ENCODE results near the gene LILRB1. TPM values are rescaled to one million over a fixed set of nuclear protein-coding genes. Genes with fewer than 3 reads are reported as not detected.

The LILRB1 gene
- total and polyA plus RNA-seq, 2 donors (not counting 3 experiments of a cell fraction or from before 2014, with no cell fraction given), result not detected

DNA sequence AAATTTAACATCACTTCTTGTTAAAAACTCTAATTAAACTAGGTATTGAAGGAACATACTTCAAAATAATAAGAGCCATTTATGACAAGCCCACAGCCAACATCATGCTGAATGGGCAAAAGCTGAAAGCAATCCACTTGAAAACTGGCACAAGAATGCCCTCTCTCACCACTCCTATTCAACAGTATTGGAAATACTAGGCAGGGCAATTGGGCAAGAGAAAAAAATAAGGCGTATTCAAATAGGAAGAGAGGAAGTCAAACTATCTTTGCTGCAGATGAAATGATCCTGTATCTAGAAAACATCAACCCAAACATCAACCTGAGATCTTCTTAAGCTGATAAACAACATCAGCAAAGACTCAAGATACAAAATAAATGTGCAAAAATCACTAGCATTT is 15.6 kb upstream of the LILRB1 start:
- Histone ChIP-seq H3K27ac (ENCODE audit: insufficient read depth, low read depth, low read length) (no peak overlapping the region), H4K20me1 (replicated peaks; ENCODE audit: control insufficient read depth, extremely low read depth, insufficient read depth, low read length) (no peaks in the 10 kb centered on the region), H3K4me3 (replicated peaks in 1 of 3; ENCODE audit: insufficient read depth in 1 of 3, low read depth in 1 of 3, low read length in 3 of 3) (no peak overlapping the region), H2AFZ (ENCODE audit: low read depth, low read length) (no peak overlapping the region), H3K9ac (replicated peaks; ENCODE audit: extremely low read depth, insufficient read depth, low read length) (no peak overlapping the region), H3K9me3 (replicated peaks; ENCODE audit: control insufficient read depth, insufficient read depth, low read length) (no peaks in the 10 kb centered on the region), H3K4me1 (ENCODE audit: control insufficient read depth, extremely low read depth, insufficient read depth, low read length) (no peaks in the 10 kb centered on the region), H3K27me3 (ENCODE audit: control insufficient read depth in 2 of 2, insufficient read depth in 2 of 2, low read length in 2 of 2) (no peaks in the 10 kb centered on the region), H3K36me3 (ENCODE audit: control insufficient read depth in 2 of 2, extremely low read depth in 1 of 2, insufficient read depth in 2 of 2, low read length in 2 of 2) (no peaks in the 10 kb centered on the region), H3K4me2 (ENCODE audit: insufficient read depth, low read length) (no peak overlapping the region), H3K79me2 (ENCODE audit: control insufficient read depth, insufficient read depth, low read length) (no peaks in the 10 kb centered on the region), H3K9me1 (replicated peaks; ENCODE audit: control insufficient read depth, extremely low read depth, insufficient read depth, low read length) (no peaks in the 10 kb centered on the region)
- TF ChIP-seq POLR2AphosphoS5 (IDR thresholded peaks at IDR 0.05; ENCODE audit: insufficient read depth, low read depth, low read length) (no peak), POLR2A (IDR thresholded peaks at IDR 0.05; ENCODE audit: low read depth, low read length) (no peak), GATA2 (IDR thresholded peaks at IDR 0.05; ENCODE audit: insufficient read depth, insufficient read length, low read depth, low read length) (no peak), EZH2 (IDR thresholded peaks at IDR 0.05; ENCODE audit: borderline replicate concordance, low read depth, low read length, severe bottlenecking) (no peak), JUN (IDR thresholded peaks at IDR 0.05; ENCODE audit: borderline replicate concordance, insufficient read depth, insufficient read length, low read depth) (no peak), MYC (IDR thresholded peaks at IDR 0.05; ENCODE audit: low read depth, low read length) (no peak), FOS (IDR thresholded peaks at IDR 0.05; ENCODE audit: borderline replicate concordance, insufficient read depth, low read length) (no peak)
- TF ChIP-seq, protein P1, sequence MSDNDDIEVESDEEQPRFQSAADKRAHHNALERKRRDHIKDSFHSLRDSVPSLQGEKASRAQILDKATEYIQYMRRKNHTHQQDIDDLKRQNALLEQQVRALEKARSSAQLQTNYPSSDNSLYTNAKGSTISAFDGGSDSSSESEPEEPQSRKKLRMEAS (IDR thresholded peaks at IDR 0.05; ENCODE audit: insufficient read depth, insufficient read length), result no peak
- TF ChIP-seq, protein P2, sequence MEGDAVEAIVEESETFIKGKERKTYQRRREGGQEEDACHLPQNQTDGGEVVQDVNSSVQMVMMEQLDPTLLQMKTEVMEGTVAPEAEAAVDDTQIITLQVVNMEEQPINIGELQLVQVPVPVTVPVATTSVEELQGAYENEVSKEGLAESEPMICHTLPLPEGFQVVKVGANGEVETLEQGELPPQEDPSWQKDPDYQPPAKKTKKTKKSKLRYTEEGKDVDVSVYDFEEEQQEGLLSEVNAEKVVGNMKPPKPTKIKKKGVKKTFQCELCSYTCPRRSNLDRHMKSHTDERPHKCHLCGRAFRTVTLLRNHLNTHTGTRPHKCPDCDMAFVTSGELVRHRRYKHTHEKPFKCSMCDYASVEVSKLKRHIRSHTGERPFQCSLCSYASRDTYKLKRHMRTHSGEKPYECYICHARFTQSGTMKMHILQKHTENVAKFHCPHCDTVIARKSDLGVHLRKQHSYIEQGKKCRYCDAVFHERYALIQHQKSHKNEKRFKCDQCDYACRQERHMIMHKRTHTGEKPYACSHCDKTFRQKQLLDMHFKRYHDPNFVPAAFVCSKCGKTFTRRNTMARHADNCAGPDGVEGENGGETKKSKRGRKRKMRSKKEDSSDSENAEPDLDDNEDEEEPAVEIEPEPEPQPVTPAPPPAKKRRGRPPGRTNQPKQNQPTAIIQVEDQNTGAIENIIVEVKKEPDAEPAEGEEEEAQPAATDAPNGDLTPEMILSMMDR (IDR thresholded peaks at IDR 0.05; ENCODE audit: extremely low read depth in 1 of 2, insufficient read depth in 1 of 2, low read depth in 1 of 2, low read length in 2 of 2), result no peak
- BruUV-seq (replicated peaks), result no TSS peak
- CTCF ChIA-PET, result no interaction called here
- no peak for FAIRE-seq
- POLR2A ChIA-PET, result no interaction called here
- dilution Hi-C loops (cut with MboI; ENCODE audit: extremely low pct_ligation_motif_present, low sequenced_read_pairs) (no loop called here), intact Hi-C loops (cut with micrococcal nuclease) (no loop called here)
- no peak for DNase-seq (ENCODE audit: low read depth, low spot score)
